Neural cell (in vitro differentiated cells): ENCODE results near the gene PNMA3. TPM values are rescaled to one million over a fixed set of nuclear protein-coding genes. Genes with fewer than 3 reads are reported as not detected.
"Not testable (repeated sequence)": the region's sequence is repeated elsewhere in the genome, so short reads cannot be mapped to it uniquely, and the experiment has no call there.

Experiments
- H2AFZ ChIP-seq: fragments of 200-600, 300-800 bp; sonication (generic), shearing (Covaris generic); 2 replicates; pipeline ENCODE4 v1.6.0; 2014; ENCODE audit warnings: low read depth, mild to moderate bottlenecking, antibody characterized with exemption, low read length, moderate library complexity
- H3F3A ChIP-seq: fragments of 200-600 bp; shearing (Covaris generic); 2 replicates; pipeline ENCODE4 v1.6.1; 2016; ENCODE audit warnings: mild to moderate bottlenecking, moderate library complexity, mixed read lengths, antibody characterized with exemption, low read length; ENCODE audit not compliant: insufficient read depth, poor library complexity, severe bottlenecking
- H3K27ac ChIP-seq: fragments of 200-600, 300-800 bp; sonication (generic), shearing (Covaris generic); 2 replicates; pipeline ENCODE4 v1.5.1; 2014; ENCODE audit warnings: mild to moderate bottlenecking, low read length, moderate library complexity
- H3K27me3 ChIP-seq: fragments of 300-800, 200-600 bp; sonication (generic), shearing (Covaris generic); 2 replicates; pipeline ENCODE4 v1.6.0; 2014; ENCODE audit warnings: mild to moderate bottlenecking, low read depth, low read length, moderate library complexity; ENCODE audit not compliant: insufficient read depth
- H3K36me3 ChIP-seq: fragments of 300-800, 200-600 bp; sonication (generic), shearing (Covaris generic); 2 replicates; pipeline ENCODE4 v1.5.1; 2014; ENCODE audit warnings: mild to moderate bottlenecking, antibody characterized with exemption, low read length, moderate library complexity; ENCODE audit not compliant: insufficient read depth
- H3K4me2 ChIP-seq: fragments of 300-800, 200-600 bp; sonication (generic), shearing (Covaris generic); 2 replicates; pipeline ENCODE4 v1.6.0; 2014; ENCODE audit warnings: mild to moderate bottlenecking, low read length
- H3K4me3 ChIP-seq: fragments of 300-800, 200-600 bp; sonication (generic), shearing (Covaris generic); 2 replicates; pipeline ENCODE4 v1.5.1; 2014; ENCODE audit warnings: mild to moderate bottlenecking, low read length, moderate library complexity
- H3K79me2 ChIP-seq: fragments of 200-600 bp; shearing (Covaris generic); replicated peaks from 2 replicates; pipeline ENCODE4 v1.6.0; 2014; ENCODE audit warnings: mild to moderate bottlenecking, low read length, moderate library complexity; ENCODE audit not compliant: insufficient read depth
- H3K9ac ChIP-seq: fragments of 300-800, 200-600 bp; sonication (generic), shearing (Covaris generic); 2 replicates; pipeline ENCODE4 v1.6.1; 2016; ENCODE audit warnings: mild to moderate bottlenecking, low read length, mixed read lengths
- H3K9me2 ChIP-seq: fragments of 200-600 bp; shearing (Covaris generic); 2 replicates; pipeline ENCODE4 v1.6.1; 2016; ENCODE audit warnings: mild to moderate bottlenecking, low read length, mixed read lengths; ENCODE audit not compliant: insufficient read depth
- H3K9me3 ChIP-seq: fragments of 200-600, 300-800 bp; sonication (generic), shearing (Covaris generic); 2 replicates; pipeline ENCODE4 v1.6.1; 2016; ENCODE audit warnings: mild to moderate bottlenecking, mixed run types, low read length, moderate library complexity, mixed read lengths
- H4K20me1 ChIP-seq: fragments of 200-600 bp; shearing (Covaris generic); 2 replicates; pipeline ENCODE4 v1.6.1; 2016; ENCODE audit warnings: mild to moderate bottlenecking, mixed run types; ENCODE audit not compliant: insufficient read depth
- EP300 ChIP-seq: fragments of 450-650 bp; conservative IDR thresholded peaks from 2 replicates; pipeline ENCODE4 v1.6.1; 2014; ENCODE audit warnings: antibody characterized with exemption, mild to moderate bottlenecking, moderate library complexity; ENCODE audit not compliant: poor library complexity, severe bottlenecking
- EZH2 ChIP-seq: fragments of 200-600, 300-800 bp; shearing (Covaris generic), sonication (generic); IDR thresholded peaks from 2 replicates; pipeline ENCODE4 v1.6.1; 2014; ENCODE audit warnings: antibody characterized with exemption, low read length, borderline replicate concordance, mild to moderate bottlenecking; ENCODE audit not compliant: insufficient read depth, poor library complexity, severe bottlenecking
- MXI1 ChIP-seq: fragments of 450-650 bp; conservative IDR thresholded peaks from 2 replicates; pipeline ENCODE4 v1.6.1; 2014; ENCODE audit warnings: antibody characterized with exemption, mild to moderate bottlenecking; ENCODE audit not compliant: poor library complexity, severe bottlenecking
- POLR2AphosphoS5 ChIP-seq: IDR thresholded peaks from 2 replicates; pipeline ENCODE4 v1.6.1; 2012
- RAD21 ChIP-seq: fragments of 450-650 bp; conservative IDR thresholded peaks from 2 replicates; pipeline ENCODE4 v1.6.1; 2014; ENCODE audit warnings: antibody characterized with exemption, mild to moderate bottlenecking, moderate library complexity
- REST ChIP-seq: IDR thresholded peaks from 2 replicates; pipeline ENCODE4 v1.6.1; 2012; ENCODE audit warnings: borderline replicate concordance
- SMC3 ChIP-seq: fragments of 450-650 bp; conservative IDR thresholded peaks from 2 replicates; pipeline ENCODE4 v1.6.1; 2014; ENCODE audit warnings: antibody characterized with exemption, mild to moderate bottlenecking, moderate library complexity; ENCODE audit not compliant: poor library complexity
- TAF1 ChIP-seq: IDR thresholded peaks from 2 replicates; pipeline ENCODE4 v1.6.1; 2012; ENCODE audit warnings: low read depth
- polyA plus RNA-seq: library from polyadenylated mRNA; depleted of rRNA; stranded (reverse); fragments of >200 nt; gene quantifications from 2 replicates; pipeline ENCODE4 v1.2.3, GENCODE V29; 2014
- TF ChIP-seq, protein P1 (sequence below): fragments of 450-650 bp; IDR thresholded peaks from 2 replicates; pipeline ENCODE4 v1.5.1; 2014; ENCODE audit warnings: antibody characterized with exemption, mild to moderate bottlenecking, moderate library complexity; ENCODE audit not compliant: poor library complexity, severe bottlenecking

PNMA3 gene
- polyA plus RNA-seq, 1 donor from 2014 or later: 3.2 TPM

DNA sequence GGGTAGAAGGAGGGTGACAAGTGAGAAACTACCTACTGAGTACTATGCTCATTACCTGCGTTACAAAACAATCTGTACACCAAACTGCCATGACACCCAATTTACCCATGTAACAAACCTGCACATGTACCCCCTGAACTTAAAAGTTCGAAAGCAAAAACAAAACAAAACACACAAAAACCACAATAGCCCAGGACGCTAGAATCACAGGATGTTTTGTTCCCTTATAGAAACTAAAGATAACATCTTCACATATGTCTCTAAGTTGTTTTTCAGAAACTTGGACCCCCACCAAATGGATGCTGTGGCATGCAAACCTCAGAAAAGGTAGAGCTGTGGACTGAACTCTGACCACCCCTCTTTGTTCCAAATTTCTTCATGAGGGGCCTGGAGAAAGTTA lies 37.1 kb upstream of the PNMA3 start:
- H3K79me2 ChIP-seq: no peaks in the 10 kb centered on the region
- H2AFZ ChIP-seq: no peak overlapping the region
- TF ChIP-seq POLR2AphosphoS5: no peak
- TF ChIP-seq RAD21: no peak
- no peak for TF ChIP-seq REST
- TF ChIP-seq SMC3: no peak
- TF ChIP-seq MXI1: no peak
- TF ChIP-seq TAF1: no peak
- no peak for TF ChIP-seq EP300
- TF ChIP-seq, protein P1, sequence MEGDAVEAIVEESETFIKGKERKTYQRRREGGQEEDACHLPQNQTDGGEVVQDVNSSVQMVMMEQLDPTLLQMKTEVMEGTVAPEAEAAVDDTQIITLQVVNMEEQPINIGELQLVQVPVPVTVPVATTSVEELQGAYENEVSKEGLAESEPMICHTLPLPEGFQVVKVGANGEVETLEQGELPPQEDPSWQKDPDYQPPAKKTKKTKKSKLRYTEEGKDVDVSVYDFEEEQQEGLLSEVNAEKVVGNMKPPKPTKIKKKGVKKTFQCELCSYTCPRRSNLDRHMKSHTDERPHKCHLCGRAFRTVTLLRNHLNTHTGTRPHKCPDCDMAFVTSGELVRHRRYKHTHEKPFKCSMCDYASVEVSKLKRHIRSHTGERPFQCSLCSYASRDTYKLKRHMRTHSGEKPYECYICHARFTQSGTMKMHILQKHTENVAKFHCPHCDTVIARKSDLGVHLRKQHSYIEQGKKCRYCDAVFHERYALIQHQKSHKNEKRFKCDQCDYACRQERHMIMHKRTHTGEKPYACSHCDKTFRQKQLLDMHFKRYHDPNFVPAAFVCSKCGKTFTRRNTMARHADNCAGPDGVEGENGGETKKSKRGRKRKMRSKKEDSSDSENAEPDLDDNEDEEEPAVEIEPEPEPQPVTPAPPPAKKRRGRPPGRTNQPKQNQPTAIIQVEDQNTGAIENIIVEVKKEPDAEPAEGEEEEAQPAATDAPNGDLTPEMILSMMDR: no peak
- TF ChIP-seq EZH2: no peak
- no peaks in the 10 kb centered on the region for H3K27me3 ChIP-seq
- H3F3A ChIP-seq: no peaks in the 10 kb centered on the region
- no peaks in the 10 kb centered on the region for H3K9me2 ChIP-seq
- H3K9ac ChIP-seq: no peak overlapping the region
- no peaks in the 10 kb centered on the region for H3K36me3 ChIP-seq
- no peaks in the 10 kb centered on the region for H4K20me1 ChIP-seq
- H3K27ac ChIP-seq: no peak overlapping the region
- H3K4me2 ChIP-seq: no peak overlapping the region
- no peak overlapping the region for H3K4me3 ChIP-seq
- no peaks in the 10 kb centered on the region for H3K9me3 ChIP-seq

GRCh38 chrX:153026501-153026900 lies 29.8 kb upstream of the PNMA3 start:
- H3K27ac ChIP-seq, H3K4me2 ChIP-seq, H3K9me3 ChIP-seq, H3K79me2 ChIP-seq, H2AFZ ChIP-seq, H3K9me2 ChIP-seq, H3K36me3 ChIP-seq, H3K4me3 ChIP-seq, H3K27me3 ChIP-seq, H3K9ac ChIP-seq, H4K20me1 ChIP-seq, H3F3A ChIP-seq: not testable (repeated sequence)

DNA sequence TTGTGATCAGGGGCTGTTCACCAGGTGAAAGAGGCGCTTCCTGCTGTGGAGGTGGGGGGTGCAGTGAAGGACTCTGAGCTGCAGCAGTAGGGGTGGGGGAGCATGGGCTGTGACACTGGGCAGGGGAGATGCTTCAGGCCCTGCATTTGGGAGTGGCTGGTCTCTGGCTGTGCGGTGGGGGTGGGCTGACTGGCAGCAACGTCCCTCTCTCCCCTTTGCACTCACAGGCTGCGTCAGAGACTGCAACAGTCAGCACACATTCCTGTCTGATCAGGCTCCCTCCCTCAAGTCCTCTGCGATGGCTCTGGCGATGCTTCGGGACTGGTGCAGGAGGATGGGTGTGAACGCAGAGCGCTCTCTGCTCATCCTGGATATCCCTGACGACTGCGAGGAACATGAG lies 27.8 kb upstream of the PNMA3 start:
- H3K27me3 ChIP-seq, H3K9me3 ChIP-seq: not testable (repeated sequence)

More for the DNA sequence above, 27.8 kb upstream of the PNMA3 start:
- not testable (repeated sequence) for H3K4me3 ChIP-seq, H3K9ac ChIP-seq, H3K4me2 ChIP-seq, H3K9me2 ChIP-seq, H2AFZ ChIP-seq, H3K79me2 ChIP-seq, H3F3A ChIP-seq, H3K27ac ChIP-seq, H3K36me3 ChIP-seq, H4K20me1 ChIP-seq
